Activated CD4-positive, alpha-beta T cell treated with anti-CD3 and anti-CD28 coated beads, Interleukin-2, amount 50 U/mL, for 1 hour (primary cell): Measurements from ENCODE around the gene RPN1.
"Not testable (repeated sequence)": the region's sequence is repeated elsewhere in the genome, so short reads cannot be mapped to it uniquely, and the experiment has no call there.

Experiments used
- DNase-seq: peaks from one replicate; pipeline ENCODE4 v3.0.0-alpha.2; 2020

RPN1 gene

GRCh38 chr3:128650096-128651050 lies at the start of gene RPN1:
Gene RPN1 (minus strand): TSS chr3:128650818. CDS start chr3:128650800, 18 bp downstream.
- peak; percentile 96 for DNase-seq

DNA sequence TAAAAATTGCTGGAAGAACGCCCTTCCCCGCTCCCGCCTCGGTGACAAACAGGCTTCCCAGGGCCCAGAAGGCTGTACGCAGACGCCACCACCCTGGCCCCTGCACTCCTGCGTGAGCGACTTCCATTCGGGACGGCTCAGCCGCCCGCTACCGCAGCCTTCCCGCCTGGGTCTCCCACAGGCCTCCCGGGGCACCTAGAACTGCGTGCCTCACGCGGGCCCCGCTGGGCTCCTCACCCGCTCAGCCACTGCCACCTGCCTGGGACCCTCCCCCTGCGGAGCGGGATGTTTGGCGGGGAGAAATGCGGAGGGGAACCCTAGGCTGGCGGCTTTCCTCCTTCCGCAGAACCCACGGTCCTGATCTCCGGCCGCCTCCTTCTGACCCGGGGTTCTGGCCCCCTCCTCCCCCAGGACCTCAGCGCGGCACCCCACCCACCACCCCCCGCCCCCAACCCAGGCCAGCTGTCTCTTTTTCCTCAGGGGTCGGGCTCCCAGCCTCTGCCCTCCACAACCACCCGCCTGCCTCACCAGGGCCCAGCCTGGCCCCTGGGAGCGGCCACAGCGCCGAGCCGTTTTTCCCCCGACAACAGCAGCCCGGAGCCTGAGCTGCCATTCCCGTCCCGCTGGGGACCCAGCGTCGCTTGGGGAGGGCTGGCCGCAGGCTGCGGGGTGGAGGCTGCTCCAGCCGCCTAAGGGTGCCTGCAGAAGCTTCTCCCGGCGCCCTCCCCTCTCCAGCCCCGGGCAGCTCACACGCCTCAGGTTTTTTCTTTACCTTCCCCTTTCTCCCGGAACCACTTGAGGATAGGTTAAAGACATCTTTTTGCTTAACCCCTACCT lies 47.8 kb upstream of the RPN1 start:
- peak; percentile 13 for DNase-seq

GRCh38 chr3:128697341-128697740 lies 46.7 kb upstream of the RPN1 start:
- no peak for DNase-seq

GRCh38 chr3:128693696-128694095 lies 43.1 kb upstream of the RPN1 start:
- DNase-seq = no peak

DNA sequence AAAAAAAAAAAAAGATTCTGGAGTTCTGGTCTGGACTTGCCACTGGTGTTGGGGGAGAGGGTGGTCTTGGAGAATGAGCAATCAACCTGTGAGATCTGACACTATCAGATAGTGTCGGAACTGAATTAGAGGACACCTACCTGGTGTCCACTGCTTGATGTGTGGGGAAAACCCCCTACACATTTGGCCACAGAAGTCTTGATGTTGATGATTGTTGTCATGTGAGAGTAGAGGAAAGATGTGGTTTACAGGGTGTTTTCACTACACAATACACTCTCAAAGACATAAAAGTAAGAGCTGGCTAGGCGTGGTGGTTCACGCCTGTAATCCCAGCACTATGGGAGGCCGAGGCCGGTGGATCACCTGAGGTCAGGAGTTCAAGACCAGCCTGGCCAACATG lies 38.4 kb upstream of the RPN1 start:
- no peak for DNase-seq

- no peak for DNase-seq
Observed at GRCh38 chr3:128686465-128686864, 35.8 kb upstream of the RPN1 start.

DNA sequence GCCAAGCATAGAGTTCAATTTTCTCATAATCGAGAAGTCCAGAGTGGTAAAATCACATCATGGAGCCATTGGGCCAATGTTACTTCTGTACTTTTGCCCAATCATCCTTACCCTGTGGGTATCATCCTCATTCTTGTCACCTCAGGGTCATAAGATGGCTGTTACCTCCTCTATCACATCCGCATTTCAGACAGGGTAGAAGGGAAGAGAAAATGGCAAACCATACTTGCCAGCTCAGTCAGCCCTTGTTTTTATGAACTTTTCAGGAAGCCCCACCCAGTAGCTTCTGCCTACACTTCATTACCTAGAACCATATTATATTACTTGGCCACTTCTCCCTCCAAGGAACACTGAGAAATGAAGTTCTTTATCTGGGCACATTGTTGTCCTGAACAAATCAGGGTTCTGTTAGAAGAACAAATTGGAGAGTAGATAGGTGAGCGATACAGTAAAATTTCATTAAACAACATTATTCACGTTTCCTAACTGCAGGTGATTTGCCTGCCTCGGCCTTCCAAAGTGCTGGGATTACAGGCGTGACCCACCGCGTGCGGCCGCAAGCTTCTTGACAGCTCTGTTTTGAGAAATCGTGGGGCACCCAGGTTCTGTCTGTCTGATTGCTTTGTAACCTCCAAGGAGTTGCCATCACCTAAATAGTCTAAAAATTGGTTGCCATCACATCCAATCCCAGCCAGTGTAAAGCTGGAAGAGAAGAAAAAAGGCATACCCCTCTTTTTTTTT lies 34.5 kb upstream of the RPN1 start:
- no peak for DNase-seq

GRCh38 chr3:128683957-128684356 lies 33.3 kb upstream of the RPN1 start:
- no peak for DNase-seq

DNA sequence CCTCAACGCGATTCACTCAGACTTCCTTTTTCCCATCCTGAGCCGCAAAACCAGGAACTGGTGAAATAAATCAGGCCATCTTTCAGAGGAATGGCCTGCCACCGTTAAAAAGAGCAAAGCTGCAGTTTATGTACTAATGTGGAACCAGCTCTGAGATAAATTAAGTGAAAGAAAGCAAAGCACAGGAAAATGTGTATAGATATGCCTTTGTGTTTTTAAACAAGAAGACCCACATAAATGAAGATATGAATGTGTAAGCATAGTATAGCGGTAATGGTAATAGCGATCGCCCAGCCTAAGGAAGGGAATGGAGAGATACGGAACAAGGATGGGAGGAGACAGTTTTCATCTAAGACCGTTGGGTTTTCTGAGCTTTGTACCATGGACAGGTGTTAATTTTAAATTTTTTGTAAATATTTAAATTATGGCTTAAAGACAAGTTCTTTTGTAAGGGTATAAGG lies 30.8 kb upstream of the RPN1 start:
- no peak for DNase-seq

DNA sequence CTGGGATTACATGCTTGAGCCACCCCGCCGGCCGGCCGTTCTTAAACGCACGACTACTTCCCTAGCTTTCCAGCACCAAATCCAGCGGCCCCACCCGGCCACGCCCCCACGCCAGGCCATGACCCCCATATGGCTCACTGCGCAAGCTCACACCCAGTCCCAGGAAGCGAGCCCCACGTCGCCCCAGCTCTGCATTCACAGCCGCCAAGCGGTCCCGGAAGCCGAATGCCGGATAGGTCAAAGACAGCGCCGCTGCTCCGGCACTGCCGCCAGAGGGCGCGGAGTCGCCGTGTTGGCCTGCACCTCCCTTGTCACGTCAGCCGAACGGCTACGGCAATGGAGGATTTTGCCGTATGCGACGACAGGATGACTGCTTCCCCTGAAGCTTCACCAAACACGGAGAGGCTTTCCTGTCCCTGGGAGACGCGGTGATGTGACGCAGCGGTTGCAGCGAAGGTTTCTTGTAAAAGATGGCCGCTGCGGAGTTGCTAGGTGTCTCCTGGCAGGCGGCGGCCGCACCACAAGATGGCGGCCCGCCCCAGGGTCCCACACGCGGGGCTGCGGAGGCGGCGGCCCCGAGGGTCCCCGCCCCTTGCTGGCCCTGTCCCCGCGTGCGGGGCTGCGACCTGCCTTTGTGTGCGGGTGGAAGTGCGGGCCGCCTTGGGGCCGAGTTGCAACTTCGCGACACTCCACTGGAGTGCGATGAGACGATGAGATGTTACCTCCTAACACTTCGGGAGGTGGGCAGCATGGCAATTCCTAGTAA lies 30.2 kb upstream of the RPN1 start:
- peak; percentile 99 for DNase-seq

DNA sequence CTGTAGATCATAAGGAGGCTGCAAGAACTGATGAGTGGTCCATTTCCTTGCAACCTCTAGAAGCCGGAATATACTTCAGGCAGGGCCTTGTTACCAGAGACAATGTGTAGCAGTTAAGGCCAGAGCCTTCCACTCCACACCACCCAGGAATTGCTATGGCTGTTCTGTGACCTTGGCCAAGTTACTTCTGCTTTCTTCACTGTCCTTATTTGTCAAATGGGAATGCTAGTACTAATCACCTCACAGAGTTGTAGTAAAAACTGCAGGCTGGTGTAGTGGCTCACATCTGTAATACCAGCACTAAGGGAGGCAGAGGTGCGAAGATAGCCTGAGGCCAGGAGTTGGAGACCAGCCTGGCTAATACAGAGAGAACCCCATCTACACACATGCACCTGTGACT lies 28.7 kb upstream of the RPN1 start:
- no peak for DNase-seq

DNA sequence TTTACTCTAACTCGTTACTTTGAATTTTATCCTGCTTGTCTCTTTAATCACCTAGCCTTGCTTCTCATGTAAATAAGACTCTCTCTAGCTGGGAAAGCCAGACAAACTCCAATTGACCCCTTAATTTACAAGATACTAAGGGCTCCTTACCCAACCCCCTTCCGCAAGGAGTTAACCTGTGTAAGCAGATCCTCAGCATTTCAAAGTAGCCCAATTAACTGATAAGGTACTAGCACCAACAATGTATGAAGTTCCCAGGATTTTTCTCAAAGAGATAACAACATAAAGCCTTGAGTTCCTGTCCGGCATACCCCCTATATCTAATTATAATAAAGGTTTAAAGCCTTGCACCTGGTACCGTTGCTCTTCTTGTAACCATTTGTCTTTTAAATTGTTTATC lies 25.2 kb upstream of the RPN1 start:
- DNase-seq = not testable (repeated sequence)

- no peak for DNase-seq
Observed at GRCh38 chr3:128674161-128674784, 23.7 kb upstream of the RPN1 start.

- no peak for DNase-seq
Observed at GRCh38 chr3:128667641-128668040, 17.0 kb upstream of the RPN1 start.

GRCh38 chr3:128665362-128666021 lies 14.9 kb upstream of the RPN1 start:
- no peak for DNase-seq

- DNase-seq = no peak
Observed at GRCh38 chr3:128663151-128663550, 12.5 kb upstream of the RPN1 start.

DNA sequence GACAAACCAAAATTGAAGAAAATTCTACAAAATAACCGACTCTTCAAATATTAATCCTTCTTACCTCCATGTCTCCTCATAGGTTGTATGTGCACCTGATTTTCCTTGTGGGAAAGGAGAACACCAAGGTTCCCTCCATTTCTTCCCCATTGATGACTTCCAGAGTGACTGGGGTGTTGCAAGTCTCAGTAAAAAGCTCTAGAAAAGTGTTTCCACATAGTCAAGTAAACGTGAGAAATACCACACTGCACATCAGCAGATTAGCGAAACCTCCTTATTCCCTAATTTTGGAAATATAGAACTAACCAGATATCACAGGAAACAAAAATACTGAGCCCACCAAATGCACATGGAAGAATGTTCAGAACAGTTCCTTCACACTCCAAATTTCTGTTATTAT lies 4.9 kb upstream of the RPN1 start:
- DNase-seq = no peak

DNA sequence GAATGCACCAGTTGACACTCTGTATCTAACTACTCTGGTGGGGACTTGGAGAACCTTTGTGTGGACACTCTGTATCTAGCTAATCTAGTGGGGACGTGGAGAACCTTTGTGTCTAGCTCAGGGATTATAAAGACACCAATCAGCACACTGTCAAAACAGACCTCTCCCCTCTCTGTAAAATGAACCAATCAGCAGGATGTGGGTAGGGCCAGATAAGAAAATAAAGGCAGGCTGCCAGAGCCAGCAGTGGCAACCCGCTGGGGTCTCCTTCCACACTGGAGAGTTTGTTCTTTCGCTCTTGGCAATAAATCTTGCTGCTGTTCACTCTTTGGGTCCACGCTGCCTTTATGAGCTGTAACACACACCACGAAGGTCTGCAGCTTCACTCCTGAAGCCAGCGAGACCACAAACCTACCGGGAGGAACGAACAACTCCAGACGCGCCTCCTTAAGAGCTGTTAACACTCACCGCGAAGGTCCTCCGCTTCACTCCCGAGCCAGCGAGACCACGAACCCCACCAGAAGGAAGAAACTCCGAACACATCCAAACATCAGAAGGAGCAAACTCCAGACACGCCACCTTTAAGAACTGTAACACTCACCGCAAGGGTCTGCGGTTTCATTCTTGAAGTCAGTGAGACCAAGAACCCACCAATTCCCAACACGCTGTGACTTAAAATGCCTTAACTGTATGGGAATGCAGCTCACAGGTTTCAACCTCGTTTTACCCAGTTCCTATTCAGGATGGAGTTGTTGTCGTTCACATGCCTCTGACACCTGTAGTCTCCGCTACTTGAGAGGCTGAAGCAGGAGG lies 3.6 kb upstream of the RPN1 start:
- not testable (repeated sequence) for DNase-seq

GRCh38 chr3:128653383-128653992 lies 2.9 kb upstream of the RPN1 start:
- peak; percentile 53 for DNase-seq
